Measurements from ENCODE around the gene CDON.

GRCh38 chr11:125925804-125926203 is 136.9 kb downstream of the CDON start:
- TF ChIP-seq CTCF (IDR thresholded peaks at IDR 0.05 in 4 of 5, conservative IDR thresholded peaks at IDR 0.05 in 1 of 5) = no peak
- no peak for TF ChIP-seq POLR2A (IDR thresholded peaks at IDR 0.05)

Data from gastrocnemius medialis (tissue), 4 donors.